Measurements from ENCODE around the gene NKX1-1. TPM values are rescaled to one million over a fixed set of nuclear protein-coding genes. Genes with fewer than 3 reads are reported as not detected.

The NKX1-1 gene
- total and polyA plus RNA-seq, 2 experiments from 2014 or later: not detected

DNA sequence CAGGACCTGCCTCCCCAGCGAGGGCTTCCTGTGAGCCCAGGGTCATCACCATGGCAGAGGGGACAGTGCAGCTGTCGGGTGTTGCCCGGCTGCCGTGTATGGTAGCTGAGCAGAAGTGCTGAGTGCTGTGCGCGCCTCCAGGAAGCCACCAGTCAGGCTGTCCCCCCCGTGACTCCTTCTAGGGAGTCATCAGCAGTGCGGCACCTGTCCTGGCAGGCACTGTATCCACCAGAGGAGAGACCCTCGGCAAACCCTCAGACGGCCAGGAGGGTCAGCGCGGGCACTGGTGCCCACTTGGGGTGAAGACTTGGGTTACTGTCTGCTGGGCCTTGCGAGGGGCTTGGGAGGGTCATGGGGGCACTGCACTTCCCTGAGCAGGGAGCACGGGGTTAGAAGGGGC, 50.9 kb downstream of the NKX1-1 start (continued):
- TF ChIP-seq, protein P1, sequence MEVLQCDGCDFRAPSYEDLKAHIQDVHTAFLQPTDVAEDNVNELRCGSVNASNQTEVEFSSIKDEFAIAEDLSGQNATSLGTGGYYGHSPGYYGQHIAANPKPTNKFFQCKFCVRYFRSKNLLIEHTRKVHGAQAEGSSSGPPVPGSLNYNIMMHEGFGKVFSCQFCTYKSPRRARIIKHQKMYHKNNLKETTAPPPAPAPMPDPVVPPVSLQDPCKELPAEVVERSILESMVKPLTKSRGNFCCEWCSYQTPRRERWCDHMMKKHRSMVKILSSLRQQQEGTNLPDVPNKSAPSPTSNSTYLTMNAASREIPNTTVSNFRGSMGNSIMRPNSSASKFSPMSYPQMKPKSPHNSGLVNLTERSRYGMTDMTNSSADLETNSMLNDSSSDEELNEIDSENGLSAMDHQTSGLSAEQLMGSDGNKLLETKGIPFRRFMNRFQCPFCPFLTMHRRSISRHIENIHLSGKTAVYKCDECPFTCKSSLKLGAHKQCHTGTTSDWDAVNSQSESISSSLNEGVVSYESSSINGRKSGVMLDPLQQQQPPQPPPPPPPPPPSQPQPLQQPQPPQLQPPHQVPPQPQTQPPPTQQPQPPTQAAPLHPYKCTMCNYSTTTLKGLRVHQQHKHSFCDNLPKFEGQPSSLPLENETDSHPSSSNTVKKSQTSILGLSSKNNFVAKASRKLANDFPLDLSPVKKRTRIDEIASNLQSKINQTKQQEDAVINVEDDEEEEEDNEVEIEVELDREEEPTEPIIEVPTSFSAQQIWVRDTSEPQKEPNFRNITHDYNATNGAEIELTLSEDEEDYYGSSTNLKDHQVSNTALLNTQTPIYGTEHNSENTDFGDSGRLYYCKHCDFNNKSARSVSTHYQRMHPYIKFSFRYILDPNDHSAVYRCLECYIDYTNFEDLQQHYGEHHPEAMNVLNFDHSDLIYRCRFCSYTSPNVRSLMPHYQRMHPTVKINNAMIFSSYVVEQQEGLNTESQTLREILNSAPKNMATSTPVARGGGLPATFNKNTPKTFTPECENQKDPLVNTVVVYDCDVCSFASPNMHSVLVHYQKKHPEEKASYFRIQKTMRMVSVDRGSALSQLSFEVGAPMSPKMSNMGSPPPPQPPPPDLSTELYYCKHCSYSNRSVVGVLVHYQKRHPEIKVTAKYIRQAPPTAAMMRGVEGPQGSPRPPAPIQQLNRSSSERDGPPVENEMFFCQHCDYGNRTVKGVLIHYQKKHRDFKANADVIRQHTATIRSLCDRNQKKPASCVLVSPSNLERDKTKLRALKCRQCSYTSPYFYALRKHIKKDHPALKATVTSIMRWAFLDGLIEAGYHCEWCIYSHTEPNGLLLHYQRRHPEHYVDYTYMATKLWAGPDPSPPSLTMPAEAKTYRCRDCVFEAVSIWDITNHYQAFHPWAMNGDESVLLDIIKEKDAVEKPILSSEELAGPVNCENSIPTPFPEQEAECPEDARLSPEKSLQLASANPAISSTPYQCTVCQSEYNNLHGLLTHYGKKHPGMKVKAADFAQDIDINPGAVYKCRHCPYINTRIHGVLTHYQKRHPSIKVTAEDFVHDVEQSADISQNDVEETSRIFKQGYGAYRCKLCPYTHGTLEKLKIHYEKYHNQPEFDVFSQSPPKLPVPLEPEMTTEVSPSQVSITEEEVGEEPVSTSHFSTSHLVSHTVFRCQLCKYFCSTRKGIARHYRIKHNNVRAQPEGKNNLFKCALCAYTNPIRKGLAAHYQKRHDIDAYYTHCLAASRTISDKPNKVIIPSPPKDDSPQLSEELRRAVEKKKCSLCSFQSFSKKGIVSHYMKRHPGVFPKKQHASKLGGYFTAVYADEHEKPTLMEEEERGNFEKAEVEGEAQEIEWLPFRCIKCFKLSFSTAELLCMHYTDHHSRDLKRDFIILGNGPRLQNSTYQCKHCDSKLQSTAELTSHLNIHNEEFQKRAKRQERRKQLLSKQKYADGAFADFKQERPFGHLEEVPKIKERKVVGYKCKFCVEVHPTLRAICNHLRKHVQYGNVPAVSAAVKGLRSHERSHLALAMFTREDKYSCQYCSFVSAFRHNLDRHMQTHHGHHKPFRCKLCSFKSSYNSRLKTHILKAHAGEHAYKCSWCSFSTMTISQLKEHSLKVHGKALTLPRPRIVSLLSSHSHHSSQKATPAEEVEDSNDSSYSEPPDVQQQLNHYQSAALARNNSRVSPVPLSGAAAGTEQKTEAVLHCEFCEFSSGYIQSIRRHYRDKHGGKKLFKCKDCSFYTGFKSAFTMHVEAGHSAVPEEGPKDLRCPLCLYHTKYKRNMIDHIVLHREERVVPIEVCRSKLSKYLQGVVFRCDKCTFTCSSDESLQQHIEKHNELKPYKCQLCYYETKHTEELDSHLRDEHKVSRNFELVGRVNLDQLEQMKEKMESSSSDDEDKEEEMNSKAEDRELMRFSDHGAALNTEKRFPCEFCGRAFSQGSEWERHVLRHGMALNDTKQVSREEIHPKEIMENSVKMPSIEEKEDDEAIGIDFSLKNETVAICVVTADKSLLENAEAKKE (CRISPR knock-in tag; IDR thresholded peaks at IDR 0.05): no peak
- TF ChIP-seq JUNB (IDR thresholded peaks at IDR 0.05; ENCODE audit: unreplicated experiment): no peak

DNA sequence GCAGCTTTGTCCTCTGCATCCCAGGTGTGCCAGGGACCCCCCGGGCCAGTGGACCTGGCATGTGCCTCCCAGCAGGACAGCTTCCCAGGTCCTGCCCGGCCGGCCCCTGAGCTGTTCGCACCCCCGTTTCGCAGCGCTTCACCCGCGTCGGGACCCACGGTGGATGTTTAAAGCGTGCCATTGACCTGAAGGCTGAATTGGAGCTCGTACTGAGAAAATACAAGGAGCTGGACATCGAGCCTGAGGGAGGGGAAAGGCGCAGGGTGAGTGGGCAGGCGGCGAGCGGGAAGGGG, 51.3 kb downstream of the NKX1-1 start:
- H3K36me3 Mint-ChIP-seq (ENCODE audit: low read depth): peaks cover 24% of the 10 kb centered on the region
- no peaks in the 10 kb centered on the region for H3K9me3 Mint-ChIP-seq
- H3K79me2 ChIP-seq (replicated peaks; ENCODE audit: insufficient read depth): no peaks in the 10 kb centered on the region
- H3K27ac Mint-ChIP-seq: no peak overlapping the region
- H3K36me3 ChIP-seq (ENCODE audit: insufficient read depth): no peaks in the 10 kb centered on the region
- ATAC-seq: no peak
- DNase-seq (ENCODE audit: low spot score): no peak
- peaks cover 3% of the 10 kb centered on the region; the same call in 2 of the 3 replicates for H3K4me1 Mint-ChIP-seq
- H3F3A ChIP-seq (replicated peaks; ENCODE audit: low read depth): no peaks in the 10 kb centered on the region
- 0 out of 2 replicates have a peak, but pooled peaks cover 3% of the 10 kb centered on the region for H4K20me1 ChIP-seq (replicated peaks; ENCODE audit: insufficient read depth)
- no peak overlapping the region for H3K4me3 Mint-ChIP-seq
- peaks cover 6% of the 10 kb centered on the region for H3K27me3 Mint-ChIP-seq (ENCODE audit: insufficient read depth, low read depth, poor library complexity)
- H3K9me2 ChIP-seq (ENCODE audit: insufficient read depth): no peaks in the 10 kb centered on the region
- H3K27me3 ChIP-seq (ENCODE audit: insufficient read depth): no peaks in the 10 kb centered on the region
- TF ChIP-seq, protein P2, sequence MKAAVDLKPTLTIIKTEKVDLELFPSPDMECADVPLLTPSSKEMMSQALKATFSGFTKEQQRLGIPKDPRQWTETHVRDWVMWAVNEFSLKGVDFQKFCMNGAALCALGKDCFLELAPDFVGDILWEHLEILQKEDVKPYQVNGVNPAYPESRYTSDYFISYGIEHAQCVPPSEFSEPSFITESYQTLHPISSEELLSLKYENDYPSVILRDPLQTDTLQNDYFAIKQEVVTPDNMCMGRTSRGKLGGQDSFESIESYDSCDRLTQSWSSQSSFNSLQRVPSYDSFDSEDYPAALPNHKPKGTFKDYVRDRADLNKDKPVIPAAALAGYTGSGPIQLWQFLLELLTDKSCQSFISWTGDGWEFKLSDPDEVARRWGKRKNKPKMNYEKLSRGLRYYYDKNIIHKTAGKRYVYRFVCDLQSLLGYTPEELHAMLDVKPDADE (IDR thresholded peaks at IDR 0.05): no peak
- TF ChIP-seq CREB1 (CRISPR knock-in tag; IDR thresholded peaks at IDR 0.05; ENCODE audit: low read depth) (no peak), NANOG (IDR thresholded peaks at IDR 0.05; ENCODE audit: borderline replicate concordance) (no peak), STAT1 (IDR thresholded peaks at IDR 0.05; ENCODE audit: unreplicated experiment) (no peak)
- H3K27ac ChIP-seq (ENCODE audit: low read depth): no peak overlapping the region
- no peak overlapping the region for H3K4me3 ChIP-seq
- no peak overlapping the region for H2AFZ ChIP-seq
- no peak overlapping the region for H3K4me2 ChIP-seq
- no peaks in the 10 kb centered on the region for H3K4me1 ChIP-seq (ENCODE audit: insufficient read depth)
